Measurements from ENCODE around the gene ARHGEF9.

DNA sequence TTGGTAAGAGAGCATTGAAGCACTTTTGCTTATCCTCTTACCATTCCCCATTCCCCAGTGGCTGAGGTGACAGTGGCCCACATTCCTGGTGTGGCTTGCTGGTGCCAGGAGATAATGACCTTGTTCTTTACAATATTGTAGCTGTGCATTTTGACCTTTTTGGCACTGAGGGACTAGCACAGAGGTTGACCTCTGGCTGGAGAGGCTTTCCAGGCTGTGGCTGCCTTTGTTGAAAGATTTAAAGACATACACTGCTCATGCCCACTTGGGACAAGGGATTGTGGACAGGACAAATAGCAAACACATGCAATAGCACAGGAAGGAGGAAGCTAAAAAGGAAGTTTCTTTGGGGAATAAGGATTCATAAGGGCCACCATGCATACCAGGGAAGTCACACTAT, 65.4 kb downstream of the ARHGEF9 start:
- TF ChIP-seq EZH2 (IDR thresholded peaks at IDR 0.05) = no peak
- no peak for TF ChIP-seq POLR2AphosphoS5 (IDR thresholded peaks at IDR 0.05; ENCODE audit: borderline replicate concordance, low read depth, low read length)

All from SK-N-MC (cell line).